Esophagus muscularis mucosa (tissue), 4 donors: Measurements from ENCODE around the gene DCAF8L2. TPM values are rescaled to one million over a fixed set of nuclear protein-coding genes. Genes with fewer than 3 reads are reported as not detected.
"Not testable (repeated sequence)": the region's sequence is repeated elsewhere in the genome, so short reads cannot be mapped to it uniquely, and the experiment has no call there.

Experiments
- DNase-seq: peaks from one replicate; pipeline ENCODE4 v3.0.0-alpha.2; 2017; ENCODE audit errors: extremely low spot score
- H3K27ac ChIP-seq, 4 donors: fragments of 200-600 bp; sonication (generic); replicated peaks in 1 of 4; 1 replicate in 3 of 4; 2 replicates in 1 of 4; pipeline ENCODE4 v1.5.1; 2016 to 2019; ENCODE audit warnings: mild to moderate bottlenecking in 1 of 4
- H3K27me3 ChIP-seq, 4 donors: fragments of 200-600 bp; sonication (generic); one replicate each; pipeline versions ENCODE4 v1.5.1 to v1.6.0; 2016 to 2019
- H3K36me3 ChIP-seq, 4 donors: fragments of 200-600 bp; sonication (generic); one replicate each; pipeline ENCODE4 v1.5.1; 2016 to 2019
- H3K4me1 ChIP-seq, 4 donors: fragments of 200-600 bp; sonication (generic); one replicate each; pipeline ENCODE4 v1.5.1; 2016 to 2019
- H3K4me3 ChIP-seq, 4 donors: fragments of 200-600 bp; sonication (generic); 1 replicate in 2 of 4; 2 replicates in 2 of 4; pipeline ENCODE4 v1.5.1; 2016 to 2019; ENCODE audit warnings: mild to moderate bottlenecking in 4 of 4, moderate library complexity in 1 of 4
- H3K9me3 ChIP-seq, 4 donors: fragments of 200-600 bp; sonication (generic); 1 replicate in 3 of 4; 2 replicates in 1 of 4; pipeline ENCODE4 v1.5.1; 2016 to 2019
- CTCF ChIP-seq, 3 experiments: fragments of 200-600 bp in 2 of 3; fragments of 450-650 bp in 1 of 3; sonication (generic) in 2 of 3; IDR thresholded peaks; one replicate each; pipeline ENCODE4 v1.5.1; 2017 to 2019; ENCODE audit warnings: antibody characterized with exemption in 3 of 3, mild to moderate bottlenecking in 2 of 3, moderate library complexity in 1 of 3
- EP300 ChIP-seq: sonication (generic); formaldehyde crosslinking; IDR thresholded peaks from one replicate; pipeline ENCODE4 v1.6.1; 2017; ENCODE audit warnings: antibody characterized with exemption
- POLR2A ChIP-seq: fragments of 450-650 bp; IDR thresholded peaks from one replicate; pipeline ENCODE4 v1.6.1; 2017; ENCODE audit warnings: antibody characterized with exemption, moderate library complexity, mild to moderate bottlenecking, low read depth
- POLR2AphosphoS5 ChIP-seq, 2 donors: sonication (generic); formaldehyde crosslinking; IDR thresholded peaks; one replicate each; pipeline ENCODE4 v1.6.1; 2017; ENCODE audit warnings: antibody characterized with exemption in 2 of 2
- WGBS: methylation state at CpG from one replicate; pipeline ENCODE4 v1.1.5; 2018; 5-methylcytosine and 5-hydroxymethylcytosine counted together
- intact Hi-C: fragments of 100-400 bp; cut with DNase I; formaldehyde crosslinking; loops from one replicate; pipeline ENCODE4 v1.15.1; 2023
- total RNA-seq, 4 donors: library from RNA; depleted of rRNA; stranded (reverse); fragments of >200 nt; gene quantifications; one replicate each; pipeline versions ENCODE4 v1.1.0 to v1.2.1, GENCODE V29; 2016

Gene DCAF8L2
- not detected for total RNA-seq

DNA sequence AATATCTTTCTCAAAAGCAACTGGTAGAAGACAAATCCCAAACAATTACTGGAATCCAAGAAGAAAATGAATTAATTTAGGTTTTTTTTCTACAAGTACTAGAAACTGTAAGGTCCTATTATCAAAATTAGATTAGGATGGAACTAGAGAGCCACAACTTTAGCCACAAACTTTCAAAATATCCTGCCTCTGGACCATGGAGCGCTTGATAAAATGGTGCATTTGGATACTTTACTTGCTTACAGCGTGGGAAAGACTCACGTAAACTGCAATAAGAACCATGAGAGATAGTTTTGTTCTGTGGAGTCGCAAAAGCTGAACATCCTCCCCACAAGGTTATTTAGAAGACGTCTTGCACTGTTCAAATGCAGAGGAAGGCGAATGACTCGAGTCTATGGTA lies at the start of gene DCAF8L2:
Gene DCAF8L2 (plus strand): TSS at position 301 of the 400 bp plus-strand sequence. CDS start 156,552 bp downstream, outside the sequence.
- H3K36me3 ChIP-seq, result no peaks in the 10 kb centered on the region
- H3K9me3 ChIP-seq, result no peaks in the 10 kb centered on the region
- DNase-seq, result no peak
- TF ChIP-seq POLR2A (no peak), CTCF (IDR thresholded peaks at IDR 0.05) (no peak), EP300 (no peak), POLR2AphosphoS5 (IDR thresholded peaks at IDR 0.05) (no peak)
- intact Hi-C loops, result no loop called here
- H3K4me1 ChIP-seq, result no peaks in the 10 kb centered on the region
- H3K27ac ChIP-seq, result no peak within 1 kb of the TSS
- no peak within 1 kb of the TSS for H3K4me3 ChIP-seq
- no peaks in the 10 kb centered on the region for H3K27me3 ChIP-seq
- whole genome bisulfite sequencing, result 74% methylated on average over 7 of the region's 7 CpGs

GRCh38 chrX:27541161-27541560 lies 49.0 kb upstream of the DCAF8L2 start:
- H3K36me3 ChIP-seq, intact Hi-C loops, DNase-seq, H3K4me3 ChIP-seq, H3K9me3 ChIP-seq, H3K27me3 ChIP-seq, H3K27ac ChIP-seq, H3K4me1 ChIP-seq: not testable (repeated sequence)
- 93% methylated on average over 6 of the region's 6 CpGs for WGBS

DNA sequence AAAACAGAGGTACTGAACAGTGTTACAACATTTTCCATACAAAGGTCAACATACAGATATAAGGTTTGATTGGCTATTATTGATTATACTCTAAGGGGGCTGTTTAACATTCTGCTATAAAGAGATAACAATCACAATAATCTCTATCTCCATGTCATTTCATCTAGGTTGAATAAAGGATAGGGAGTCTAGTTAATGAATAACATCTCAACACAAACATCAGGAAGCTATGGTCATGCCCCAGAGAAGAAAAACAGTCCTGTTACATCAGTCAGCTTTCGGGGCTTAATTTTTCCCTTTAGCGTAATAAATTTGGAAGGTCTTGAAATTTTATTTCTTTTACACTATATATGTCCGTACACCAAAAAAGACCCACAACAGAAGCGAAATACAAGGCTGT lies 41.5 kb upstream of the DCAF8L2 start:
- TF ChIP-seq CTCF (IDR thresholded peaks at IDR 0.05), result no peak
- no peak for TF ChIP-seq POLR2A
- no peak for TF ChIP-seq EP300
- no peak for TF ChIP-seq POLR2AphosphoS5 (IDR thresholded peaks at IDR 0.05)
- no peak overlapping the region for H3K4me3 ChIP-seq
- H3K27me3 ChIP-seq, result no peaks in the 10 kb centered on the region
- H3K36me3 ChIP-seq, result no peaks in the 10 kb centered on the region
- no peak overlapping the region for H3K27ac ChIP-seq
- no peaks in the 10 kb centered on the region for H3K4me1 ChIP-seq
- 77% methylated on average over 4 of the region's 4 CpGs for WGBS
- H3K9me3 ChIP-seq, result no peaks in the 10 kb centered on the region
- intact Hi-C loops, result no loop called here
- no peak for DNase-seq

- H3K9me3 ChIP-seq, result no peaks in the 10 kb centered on the region
- TF ChIP-seq POLR2AphosphoS5 (IDR thresholded peaks at IDR 0.05), result no peak
- no peak for TF ChIP-seq EP300
- TF ChIP-seq CTCF (IDR thresholded peaks at IDR 0.05), result no peak
- no peak for TF ChIP-seq POLR2A
- DNase-seq, result no peak
- H3K36me3 ChIP-seq, result no peaks in the 10 kb centered on the region
- no peaks in the 10 kb centered on the region for H3K27me3 ChIP-seq
- intact Hi-C loops, result no loop called here
- H3K4me1 ChIP-seq, result no peaks in the 10 kb centered on the region
- H3K27ac ChIP-seq, result no peak overlapping the region
- no peak overlapping the region for H3K4me3 ChIP-seq
- WGBS, result 50% methylated on average over 1 of the region's 1 CpG
These were observed 40.5 kb upstream of the DCAF8L2 start for GRCh38 chrX:27549688-27550087.

DNA sequence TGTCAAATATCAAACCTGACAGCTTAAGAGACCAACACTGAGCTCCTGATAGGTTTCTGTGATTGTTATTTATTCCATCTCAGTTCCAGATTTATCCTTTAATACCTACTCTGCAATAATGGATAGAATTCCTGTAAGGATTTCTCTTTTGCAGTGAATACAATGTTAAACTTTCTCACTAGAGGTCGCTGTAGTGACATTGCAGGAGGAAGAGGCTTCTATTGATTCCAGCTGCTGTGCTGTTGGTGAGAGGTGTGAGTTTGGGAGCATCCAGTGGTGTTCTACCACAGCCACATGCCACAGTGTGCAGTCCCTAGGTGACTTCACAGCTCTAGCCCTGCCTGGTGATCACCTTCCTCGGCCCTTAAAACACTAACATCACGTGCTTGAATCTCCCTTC lies 34.6 kb upstream of the DCAF8L2 start:
- DNase-seq, result no peak
- H3K27ac ChIP-seq, result no peak overlapping the region
- no peaks in the 10 kb centered on the region for H3K9me3 ChIP-seq
- H3K36me3 ChIP-seq, result no peaks in the 10 kb centered on the region
- no peaks in the 10 kb centered on the region for H3K4me1 ChIP-seq
- intact Hi-C loops, result no loop called here
- TF ChIP-seq CTCF (IDR thresholded peaks at IDR 0.05) (peak; percentile 19 to 40 (median 25)), POLR2A (no peak), EP300 (no peak), POLR2AphosphoS5 (IDR thresholded peaks at IDR 0.05) (no peak)
- WGBS, result 14% methylated on average over 3 of the region's 3 CpGs
- no peak overlapping the region for H3K4me3 ChIP-seq
- no peaks in the 10 kb centered on the region for H3K27me3 ChIP-seq
